Activated CD4-positive, alpha-beta memory T cell treated with anti-CD3 and anti-CD28 coated beads for 36 hours (primary cell): ENCODE measurements around the gene GULP1. TPM values are rescaled to one million over a fixed set of nuclear protein-coding genes. Genes with fewer than 3 reads are reported as not detected.

Experiments
- CTCF ChIA-PET: fragments of 350-600 bp; sonication (Branson Sonifier 250); formaldehyde crosslinking; loops from one replicate; lab custom pipeline; 2021; ENCODE audit warnings: antibody characterized with exemption, inconsistent platforms; lab: Charles Lee
- POLR2A ChIA-PET: fragments of 350-600 bp; sonication (Branson Sonifier 250); formaldehyde crosslinking; loops from one replicate; lab custom pipeline; 2021; ENCODE audit warnings: antibody characterized with exemption; lab: Charles Lee
- DNase-seq: peaks from one replicate; pipeline ENCODE4 v3.0.0-alpha.2; 2020
- H3K27ac Mint-ChIP-seq: one replicate; pipeline ENCODE4 v1.8.0; 2021; ENCODE audit warnings: mixed read lengths
- H3K27me3 Mint-ChIP-seq: one replicate; pipeline ENCODE4 v1.8.0; 2021; ENCODE audit warnings: mixed read lengths
- H3K36me3 Mint-ChIP-seq: one replicate; pipeline ENCODE4 v1.8.0; 2021; ENCODE audit warnings: mixed read lengths
- H3K4me1 Mint-ChIP-seq: one replicate; pipeline ENCODE4 v1.8.0; 2021; ENCODE audit warnings: low read depth, mixed read lengths
- H3K4me3 Mint-ChIP-seq: one replicate; pipeline ENCODE4 v1.8.0; 2021; ENCODE audit warnings: mild to moderate bottlenecking, mixed read lengths
- H3K9me3 Mint-ChIP-seq: one replicate; pipeline ENCODE4 v1.8.0; 2021; ENCODE audit warnings: mixed read lengths
- intact Hi-C: fragments of 100-400 bp; cut with micrococcal nuclease; formaldehyde crosslinking; loops from one replicate; pipeline ENCODE4 v1.15.1; 2023
- total RNA-seq, 2 experiments: library from RNA; stranded (reverse); gene quantifications; one replicate each; pipeline ENCODE4 v1.2.3, GENCODE V29; 2021

Gene GULP1
- total RNA-seq, 2 experiments from 2014 or later, result not detected

DNA sequence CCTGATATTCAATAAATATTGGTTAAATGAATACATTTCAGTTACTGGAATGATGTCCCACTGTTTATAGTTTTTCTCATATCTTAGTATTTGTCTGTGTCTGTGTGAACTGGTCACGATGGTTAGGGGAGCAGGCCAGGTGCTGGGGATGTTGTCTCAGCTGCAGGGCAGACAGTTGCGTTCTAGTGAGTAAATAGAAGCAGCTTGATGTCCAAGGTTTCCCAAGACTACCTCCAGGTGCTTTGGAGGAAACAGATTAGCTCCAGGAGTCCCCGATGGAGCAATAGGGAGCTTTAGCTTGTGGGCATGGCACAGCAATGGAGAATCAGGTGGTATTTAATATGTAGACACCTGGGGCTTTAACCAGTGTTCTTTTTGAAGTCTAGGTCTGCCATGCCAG lies 75.5 kb downstream of the GULP1 start:
- no peaks in the 10 kb centered on the region for H3K36me3 Mint-ChIP-seq
- H3K9me3 Mint-ChIP-seq, result no peaks in the 10 kb centered on the region
- ChIA-PET CTCF (no interaction called here), POLR2A (no interaction called here)
- H3K27ac Mint-ChIP-seq, result no peak overlapping the region
- H3K27me3 Mint-ChIP-seq, result no peaks in the 10 kb centered on the region
- no peak for DNase-seq
- intact Hi-C loops, result no loop called here
- H3K4me3 Mint-ChIP-seq, result no peak overlapping the region
- no peaks in the 10 kb centered on the region for H3K4me1 Mint-ChIP-seq

- ChIA-PET CTCF (interaction anchor here (1.5 kb wide), 1 partner anchor 869 kb away, joined by 4 read pairs; no protein-coding TSS in a partner anchor), POLR2A (no interaction called here)
- Mint-ChIP-seq H3K27me3 (no peaks in the 10 kb centered on the region), H3K36me3 (no peaks in the 10 kb centered on the region), H3K4me1 (no peaks in the 10 kb centered on the region), H3K4me3 (no peak overlapping the region), H3K27ac (no peak overlapping the region), H3K9me3 (no peaks in the 10 kb centered on the region)
- DNase-seq, result no peak
- intact Hi-C loops, result no loop called here
Observed at GRCh38 chr2:188369365-188369764, 77.7 kb downstream of the GULP1 start.

GRCh38 chr2:188378371-188378950 lies 86.8 kb downstream of the GULP1 start:
- POLR2A ChIA-PET, result no interaction called here
- intact Hi-C loops, result no loop called here
- no peaks in the 10 kb centered on the region for H3K27me3 Mint-ChIP-seq
- no peak overlapping the region for H3K4me3 Mint-ChIP-seq
- no peak for DNase-seq
- no peaks in the 10 kb centered on the region for H3K9me3 Mint-ChIP-seq
- H3K4me1 Mint-ChIP-seq, result no peaks in the 10 kb centered on the region
- CTCF ChIA-PET, result no interaction called here
- H3K36me3 Mint-ChIP-seq, result no peaks in the 10 kb centered on the region
- no peak overlapping the region for H3K27ac Mint-ChIP-seq

DNA sequence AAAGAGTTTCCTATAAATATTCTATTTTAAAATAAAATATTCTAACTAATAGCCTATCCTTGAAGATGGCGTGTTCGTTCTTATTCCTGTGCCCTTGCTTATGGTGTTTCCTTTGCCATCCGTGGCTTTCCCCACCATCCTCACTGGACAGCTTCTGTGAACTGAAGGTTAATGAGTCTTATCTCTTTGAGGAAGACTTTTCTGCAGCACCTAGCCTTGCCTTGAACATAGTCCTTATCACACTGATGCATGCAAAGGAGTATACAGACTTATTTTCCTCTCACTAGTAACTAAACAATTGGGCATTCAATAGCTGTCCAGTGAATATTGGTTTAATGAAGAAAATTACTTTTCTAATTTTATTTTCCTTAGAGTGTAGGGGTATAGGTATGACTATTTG lies 88.1 kb downstream of the GULP1 start:
- Mint-ChIP-seq H3K4me1 (no peaks in the 10 kb centered on the region), H3K27ac (no peak overlapping the region), H3K27me3 (no peaks in the 10 kb centered on the region), H3K36me3 (no peaks in the 10 kb centered on the region), H3K4me3 (no peak overlapping the region), H3K9me3 (peaks cover 3% of the 10 kb centered on the region)
- POLR2A ChIA-PET, result no interaction called here
- CTCF ChIA-PET, result no interaction called here
- intact Hi-C loops, result no loop called here
- DNase-seq, result no peak

GRCh38 chr2:188380280-188380679 lies 88.6 kb downstream of the GULP1 start:
- H3K27me3 Mint-ChIP-seq, result no peaks in the 10 kb centered on the region
- CTCF ChIA-PET, result no interaction called here

GRCh38 chr2:188381614-188382013 lies 89.9 kb downstream of the GULP1 start:
- CTCF ChIA-PET, result no interaction called here
- peaks cover 10% of the 10 kb centered on the region for H3K9me3 Mint-ChIP-seq
- H3K27ac Mint-ChIP-seq, result no peak overlapping the region
- H3K27me3 Mint-ChIP-seq, result no peaks in the 10 kb centered on the region
- no peak for DNase-seq
- H3K4me3 Mint-ChIP-seq, result no peak overlapping the region
- H3K4me1 Mint-ChIP-seq, result no peaks in the 10 kb centered on the region
- intact Hi-C loops, result no loop called here
- POLR2A ChIA-PET, result no interaction called here
- no peaks in the 10 kb centered on the region for H3K36me3 Mint-ChIP-seq

More at GRCh38 chr2:188380280-188380679, 88.6 kb downstream of the GULP1 start:
- no peak for DNase-seq
- POLR2A ChIA-PET, result no interaction called here
- no peak overlapping the region for H3K27ac Mint-ChIP-seq
- no peaks in the 10 kb centered on the region for H3K4me1 Mint-ChIP-seq
- intact Hi-C loops, result no loop called here
- no peaks in the 10 kb centered on the region for H3K36me3 Mint-ChIP-seq
- H3K4me3 Mint-ChIP-seq, result no peak overlapping the region
- peaks cover 3% of the 10 kb centered on the region for H3K9me3 Mint-ChIP-seq

GRCh38 chr2:188382107-188382506 lies 90.4 kb downstream of the GULP1 start:
- H3K4me3 Mint-ChIP-seq, result no peak overlapping the region
- H3K27ac Mint-ChIP-seq, result no peak overlapping the region
- DNase-seq, result no peak
- H3K27me3 Mint-ChIP-seq, result no peaks in the 10 kb centered on the region
- H3K4me1 Mint-ChIP-seq, result no peaks in the 10 kb centered on the region
- CTCF ChIA-PET, result no interaction called here
- peaks cover 10% of the 10 kb centered on the region for H3K9me3 Mint-ChIP-seq
- POLR2A ChIA-PET, result no interaction called here
- intact Hi-C loops, result no loop called here
- no peaks in the 10 kb centered on the region for H3K36me3 Mint-ChIP-seq

GRCh38 chr2:188383158-188383557 lies 91.5 kb downstream of the GULP1 start:
- H3K36me3 Mint-ChIP-seq, result no peaks in the 10 kb centered on the region
- H3K27ac Mint-ChIP-seq, result no peak overlapping the region
- H3K4me1 Mint-ChIP-seq, result no peaks in the 10 kb centered on the region
- ChIA-PET POLR2A (no interaction called here), CTCF (no interaction called here)
- peaks cover 10% of the 10 kb centered on the region for H3K9me3 Mint-ChIP-seq
- H3K4me3 Mint-ChIP-seq, result no peak overlapping the region
- no peaks in the 10 kb centered on the region for H3K27me3 Mint-ChIP-seq
- no peak for DNase-seq
- intact Hi-C loops, result no loop called here

DNA sequence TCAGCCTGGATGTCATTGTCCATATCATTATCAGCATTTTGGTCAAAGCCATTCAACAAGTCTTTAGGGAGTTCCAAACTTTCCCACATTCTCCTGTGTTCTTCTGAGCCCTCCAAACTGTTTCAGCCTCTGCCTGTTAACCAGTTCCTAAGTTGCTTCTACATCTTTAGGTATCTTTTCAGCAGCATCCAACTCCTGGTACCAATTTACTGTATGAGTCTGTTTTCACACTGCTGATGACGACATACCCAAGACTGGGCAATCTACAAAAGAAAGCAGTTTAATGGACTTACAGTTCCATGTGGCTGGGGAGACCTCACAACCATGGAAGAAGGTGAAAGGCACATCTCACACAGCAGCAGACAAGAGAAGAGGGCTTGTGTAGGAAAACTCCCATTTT lies 94.2 kb downstream of the GULP1 start:
- DNase-seq, result no peak
- POLR2A ChIA-PET, result no interaction called here
- Mint-ChIP-seq H3K36me3 (no peaks in the 10 kb centered on the region), H3K27me3 (no peaks in the 10 kb centered on the region), H3K9me3 (peaks cover 10% of the 10 kb centered on the region), H3K27ac (no peak overlapping the region), H3K4me1 (no peaks in the 10 kb centered on the region), H3K4me3 (no peak overlapping the region)
- intact Hi-C loops, result no loop called here
- CTCF ChIA-PET, result no interaction called here

GRCh38 chr2:188388831-188389230 lies 97.2 kb downstream of the GULP1 start:
- Mint-ChIP-seq H3K27ac (no peak overlapping the region), H3K36me3 (no peaks in the 10 kb centered on the region), H3K27me3 (no peaks in the 10 kb centered on the region), H3K9me3 (peaks cover 10% of the 10 kb centered on the region), H3K4me3 (no peak overlapping the region), H3K4me1 (no peaks in the 10 kb centered on the region)
- intact Hi-C loops, result no loop called here
- DNase-seq, result no peak
- POLR2A ChIA-PET, result no interaction called here
- CTCF ChIA-PET, result no interaction called here

- intact Hi-C loops, result no loop called here
- no peak for DNase-seq
- H3K36me3 Mint-ChIP-seq, result no peaks in the 10 kb centered on the region
- no peaks in the 10 kb centered on the region for H3K4me1 Mint-ChIP-seq
- ChIA-PET POLR2A (no interaction called here), CTCF (no interaction called here)
- no peak overlapping the region for H3K4me3 Mint-ChIP-seq
- H3K27me3 Mint-ChIP-seq, result no peaks in the 10 kb centered on the region
- H3K9me3 Mint-ChIP-seq, result no peaks in the 10 kb centered on the region
- H3K27ac Mint-ChIP-seq, result no peak overlapping the region
Observed at GRCh38 chr2:188391354-188391753, 99.7 kb downstream of the GULP1 start.

GRCh38 chr2:188394931-188395472 lies 103.3 kb downstream of the GULP1 start:
- H3K4me3 Mint-ChIP-seq, result no peak overlapping the region
- H3K27me3 Mint-ChIP-seq, result no peaks in the 10 kb centered on the region
- ChIA-PET CTCF (no interaction called here), POLR2A (no interaction called here)
- H3K4me1 Mint-ChIP-seq, result no peaks in the 10 kb centered on the region
- DNase-seq, result no peak
- H3K9me3 Mint-ChIP-seq, result no peaks in the 10 kb centered on the region
- intact Hi-C loops, result no loop called here
- H3K36me3 Mint-ChIP-seq, result no peaks in the 10 kb centered on the region
- H3K27ac Mint-ChIP-seq, result no peak overlapping the region

GRCh38 chr2:188395903-188396689 lies 104.4 kb downstream of the GULP1 start:
- Mint-ChIP-seq H3K27ac (no peak overlapping the region), H3K4me3 (no peak overlapping the region), H3K9me3 (no peaks in the 10 kb centered on the region), H3K27me3 (no peaks in the 10 kb centered on the region), H3K4me1 (no peaks in the 10 kb centered on the region), H3K36me3 (no peaks in the 10 kb centered on the region)
- CTCF ChIA-PET, result no interaction called here
- POLR2A ChIA-PET, result no interaction called here
- intact Hi-C loops, result no loop called here
- no peak for DNase-seq
